GM19240 (cell line): ENCODE results near the gene EEIG1.

ENCODE experiments used
- DNase-seq: peaks from one replicate; pipeline ENCODE4 v3.0.0; 2011; ENCODE audit warnings: low spot score; ENCODE audit not compliant: insufficient read length

The EEIG1 gene

GRCh38 chr9:128001151-128001778, 20.5 kb upstream of the EEIG1 start:
- DNase-seq = no peak

- DNase-seq = no peak
These were observed 18.7 kb upstream of the EEIG1 start for GRCh38 chr9:127999461-127999860.

GRCh38 chr9:127993721-127994120, 12.9 kb upstream of the EEIG1 start:
- DNase-seq = no peak

GRCh38 chr9:127991757-127992274, 11.0 kb upstream of the EEIG1 start:
- no peak for DNase-seq

- DNase-seq = no peak
These were observed 10.4 kb upstream of the EEIG1 start for GRCh38 chr9:127991017-127991756.

GRCh38 chr9:127990554-127990953, 9.8 kb upstream of the EEIG1 start:
- DNase-seq = no peak

- no peak for DNase-seq
These were observed 8.3 kb upstream of the EEIG1 start for GRCh38 chr9:127989094-127989493.

GRCh38 chr9:127987103-127987614, 6.4 kb upstream of the EEIG1 start:
- DNase-seq = no peak

GRCh38 chr9:127985011-127985410, 4.2 kb upstream of the EEIG1 start:
- no peak for DNase-seq

- DNase-seq = peak; percentile 47
These were observed 3.1 kb upstream of the EEIG1 start for GRCh38 chr9:127983847-127984289.

GRCh38 chr9:127982912-127983311, 2.1 kb upstream of the EEIG1 start:
- DNase-seq = no peak

- DNase-seq = no peak
These were observed 851 bp upstream of the EEIG1 start for GRCh38 chr9:127981559-127982121.

- DNase-seq = no peak
These were observed 606 bp downstream of the EEIG1 start for GRCh38 chr9:127980060-127980705.

GRCh38 chr9:127979333-127980059, 1.3 kb downstream of the EEIG1 start:
- peak; percentile 77 for DNase-seq

- no peak for DNase-seq
These were observed 1.8 kb downstream of the EEIG1 start for GRCh38 chr9:127979015-127979332.

GRCh38 chr9:127977884-127978647, 2.7 kb downstream of the EEIG1 start:
- no peak for DNase-seq

- DNase-seq = no peak
These were observed 3.5 kb downstream of the EEIG1 start for GRCh38 chr9:127977009-127977883.

- DNase-seq = no peak
These were observed 4.3 kb downstream of the EEIG1 start for GRCh38 chr9:127976498-127976897.
